HG03520 (cell line): Measurements from ENCODE around the gene CTXND2.
A peak's percentile ranks its signal among the peaks of the same experiment; 100 is the strongest.
"Not testable (repeated sequence)": the region's sequence is repeated elsewhere in the genome, so short reads cannot be mapped to it uniquely, and the experiment has no call there.

Experiments
- ATAC-seq: cut with Tn5 transposase; IDR thresholded peaks from one replicate; pipeline ENCODE4 v1.9.1; 2021; ENCODE audit warnings: mild to moderate bottlenecking, moderate library complexity; ENCODE audit not compliant: unreplicated experiment

The CTXND2 gene

DNA sequence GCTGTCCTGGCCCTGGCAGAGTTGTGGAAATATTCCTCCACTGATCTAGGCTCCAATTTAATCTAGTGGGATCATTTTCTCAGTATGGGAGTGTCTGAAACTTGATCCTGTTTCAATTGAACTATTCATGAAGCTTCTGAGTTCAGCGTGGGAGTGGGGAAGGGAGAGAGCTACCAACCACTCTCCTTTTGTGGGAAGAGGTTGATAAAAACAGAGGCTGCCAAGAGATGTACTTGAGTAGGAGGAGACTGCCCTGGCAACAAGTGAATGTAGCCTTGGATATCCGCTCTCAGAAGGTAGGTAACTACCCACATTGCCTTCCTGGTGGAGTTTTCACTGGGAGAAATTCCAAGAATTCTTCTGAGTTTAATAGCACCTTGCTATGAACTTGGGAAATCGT, at the start of gene CTXND2:
Gene CTXND2, plus strand, starts transcription at position 119 of the 400 bp plus-strand sequence. CDS start 25,179 bp downstream, outside the sequence.
- no peak for ATAC-seq

DNA sequence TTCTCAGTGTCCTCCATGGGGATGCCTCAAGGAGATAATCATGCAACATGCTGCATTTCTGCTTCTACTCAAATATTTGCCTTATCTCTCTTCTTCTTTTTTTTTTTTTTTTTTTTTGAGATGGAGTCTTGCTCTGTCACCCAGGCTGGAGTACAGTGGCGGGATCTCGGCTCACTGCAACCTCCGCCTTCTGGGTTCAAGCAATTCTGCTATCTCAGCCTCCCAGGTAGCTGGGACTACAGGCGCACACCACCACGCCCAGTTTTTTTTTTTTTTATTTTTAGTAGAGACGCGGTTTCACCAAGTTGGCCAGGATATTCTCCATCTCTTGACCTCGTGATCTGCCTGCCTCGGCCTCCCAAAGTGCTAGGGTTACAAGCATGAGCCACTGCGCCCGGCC, 46.1 kb upstream of the CTXND2 start:
- not testable (repeated sequence) for ATAC-seq

DNA sequence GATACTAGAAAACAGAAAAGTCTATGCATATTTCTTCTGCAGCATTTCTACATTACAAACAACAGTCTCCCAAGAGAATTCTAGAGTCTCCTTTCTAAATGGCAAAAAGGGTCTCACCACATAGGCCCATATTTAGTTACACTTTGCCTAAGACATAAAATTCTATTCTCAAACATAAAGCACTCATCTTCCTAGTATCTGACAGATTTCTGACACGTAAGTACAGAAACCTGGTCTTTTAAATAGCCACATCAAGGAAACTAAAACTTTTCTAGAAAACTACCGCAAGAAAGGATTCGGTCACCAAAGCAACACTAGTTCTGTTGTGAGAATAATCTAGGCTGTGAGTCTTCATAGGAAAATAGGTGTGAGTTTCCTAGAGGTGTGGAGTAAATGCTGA, 45.3 kb upstream of the CTXND2 start:
- no peak for ATAC-seq

DNA sequence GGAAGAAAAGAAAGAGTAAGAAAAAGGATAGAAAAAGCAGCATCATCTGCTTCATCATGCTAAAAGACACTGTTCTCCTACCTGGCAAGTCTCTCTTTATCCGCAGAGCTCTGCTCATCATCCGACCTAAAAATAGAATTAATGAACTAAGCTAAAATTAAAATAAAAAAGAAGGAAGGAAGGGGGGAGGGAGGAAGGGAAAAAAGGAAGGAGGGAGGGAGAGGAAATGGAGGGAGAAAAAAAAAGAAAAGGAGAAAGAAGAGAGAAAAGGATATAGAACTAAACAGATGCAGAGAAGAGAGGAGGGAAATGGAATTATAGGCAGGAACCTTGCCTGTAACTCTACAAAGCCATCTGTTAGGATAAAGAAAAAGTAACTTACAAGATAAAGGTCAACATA, 44.6 kb upstream of the CTXND2 start:
- no peak for ATAC-seq

DNA sequence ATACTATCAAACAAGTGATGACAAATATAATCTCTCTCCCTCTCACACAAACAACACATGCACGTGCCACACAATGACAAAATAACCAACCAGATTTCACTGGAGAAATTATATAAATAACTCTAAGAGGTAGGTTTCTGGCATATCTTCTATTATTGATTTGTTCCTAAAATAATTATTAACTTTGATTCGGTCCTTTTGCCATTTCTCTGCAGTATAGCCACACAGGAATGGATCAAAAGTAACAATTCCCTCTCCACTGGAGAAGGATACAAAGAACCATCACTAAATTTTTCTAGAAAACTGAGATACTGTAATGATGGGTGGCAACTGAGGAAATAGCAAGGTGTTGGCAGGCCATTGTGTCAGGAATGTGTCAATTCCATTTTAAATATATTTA, 44.0 kb upstream of the CTXND2 start:
- ATAC-seq: no peak

DNA sequence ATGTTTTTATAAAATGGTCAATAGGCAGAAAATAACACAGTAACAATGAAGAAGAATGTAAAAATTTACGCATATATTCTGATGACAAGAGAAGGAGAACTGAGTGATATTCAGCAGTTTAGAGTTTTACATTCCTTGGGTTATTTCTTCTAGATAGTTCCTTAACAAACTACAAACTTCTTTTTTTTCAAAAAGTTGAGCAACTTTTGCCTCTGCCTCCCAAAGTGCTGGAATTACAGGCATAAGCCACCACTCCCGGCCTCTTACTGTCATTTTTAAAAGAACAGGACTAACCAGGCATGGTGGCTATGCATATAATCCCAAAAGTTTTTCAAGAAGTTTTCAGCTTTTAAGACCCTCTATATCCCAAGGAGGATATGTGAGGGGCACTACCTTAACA, 43.5 kb upstream of the CTXND2 start:
- ATAC-seq: no peak

DNA sequence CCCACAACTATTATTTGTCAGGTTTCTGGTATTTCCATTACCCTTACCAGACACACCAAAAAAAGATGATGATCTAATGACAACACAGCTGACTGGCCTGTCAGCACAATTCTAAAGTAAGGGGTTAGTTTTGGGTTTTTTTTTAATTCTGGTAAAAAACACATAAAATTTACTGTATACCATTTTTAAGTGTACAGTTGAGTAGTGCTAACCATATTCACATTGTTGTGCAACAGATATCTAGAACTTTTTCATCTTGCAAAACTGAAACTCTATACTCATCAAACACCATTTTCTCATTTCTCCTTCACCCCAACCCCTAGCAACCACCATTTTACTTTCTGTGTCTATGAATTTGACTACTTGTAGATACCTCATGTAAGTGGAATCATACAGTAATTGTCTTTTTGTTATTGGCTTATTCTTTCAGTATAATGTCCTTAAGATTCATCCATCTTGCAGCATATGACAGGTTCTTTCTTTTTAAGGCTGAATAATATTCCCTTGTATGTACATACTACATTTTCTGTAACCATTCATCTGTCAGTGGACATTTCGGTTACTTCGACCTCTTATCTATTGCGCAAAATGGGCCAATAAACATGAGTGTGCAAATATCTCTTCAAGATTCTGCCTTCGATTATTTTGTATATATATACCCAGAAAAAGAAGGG, 40.3 kb upstream of the CTXND2 start:
- no peak for ATAC-seq

DNA sequence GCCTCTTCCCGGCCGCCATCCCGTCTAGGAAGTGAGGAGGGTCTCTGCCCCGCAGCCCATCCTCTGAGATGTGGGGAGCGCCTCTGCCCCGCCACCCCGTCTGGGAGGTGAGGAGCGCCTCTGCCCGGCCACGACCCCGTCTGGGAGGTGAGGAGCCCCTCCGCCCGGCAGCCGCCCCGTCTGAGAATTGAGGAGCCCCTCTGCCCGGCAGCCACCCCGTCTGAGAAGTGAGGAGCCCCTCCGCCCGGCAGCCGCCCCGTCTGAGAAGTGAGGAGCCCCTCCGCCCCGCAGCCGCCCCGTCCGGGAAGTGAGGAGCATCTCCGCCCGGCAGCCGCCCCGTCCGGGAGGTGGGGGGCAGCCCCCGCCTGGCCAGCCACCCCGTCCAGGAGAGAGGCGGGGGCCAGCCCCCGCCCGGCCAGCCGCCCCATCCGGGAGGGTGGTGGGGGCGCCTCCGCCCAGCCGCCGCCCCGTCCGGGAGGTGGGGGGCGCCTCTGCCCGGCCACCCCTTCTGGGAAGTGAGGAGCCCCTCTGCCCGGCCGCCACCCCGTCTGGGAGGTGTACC, 36.1 kb upstream of the CTXND2 start:
- ATAC-seq: not testable (repeated sequence)

DNA sequence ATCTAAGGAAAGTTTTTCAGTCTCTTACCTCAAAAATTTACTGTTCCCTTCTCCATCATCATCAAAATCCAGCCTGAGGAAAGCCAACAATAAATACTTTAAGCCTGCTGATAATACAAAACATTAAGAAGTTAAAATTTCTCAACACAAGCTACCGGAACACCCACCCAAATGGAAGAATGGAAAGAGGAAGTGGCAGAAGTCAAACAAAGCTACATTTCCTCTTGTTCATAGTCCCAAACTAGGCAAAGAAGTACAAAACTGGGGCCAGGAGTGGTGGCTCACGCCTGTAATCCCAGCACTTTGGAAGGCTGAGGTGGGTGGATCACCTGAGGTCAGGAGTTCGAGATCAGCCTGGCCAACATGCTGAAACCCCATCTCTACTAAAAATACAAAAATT, 34.2 kb upstream of the CTXND2 start:
- ATAC-seq: not testable (repeated sequence)

DNA sequence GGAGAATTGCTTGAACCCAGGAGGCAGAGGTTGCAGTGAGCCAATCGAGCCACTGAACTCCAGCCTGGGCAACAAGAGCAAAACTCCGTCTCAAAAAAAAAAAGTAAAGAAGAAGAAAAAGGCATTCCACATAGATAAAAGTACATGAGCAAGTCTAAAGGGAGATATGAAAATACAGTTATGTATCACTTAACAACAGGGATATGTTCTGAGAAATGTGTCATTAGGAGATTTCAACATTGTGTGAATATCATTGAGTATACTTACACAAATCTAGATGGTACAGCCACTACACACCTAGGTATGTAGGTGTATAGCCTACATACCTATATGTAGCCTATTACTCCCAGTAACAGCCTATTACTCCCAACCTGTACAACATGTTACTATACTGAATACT, 23.2 kb upstream of the CTXND2 start:
- ATAC-seq: no peak

DNA sequence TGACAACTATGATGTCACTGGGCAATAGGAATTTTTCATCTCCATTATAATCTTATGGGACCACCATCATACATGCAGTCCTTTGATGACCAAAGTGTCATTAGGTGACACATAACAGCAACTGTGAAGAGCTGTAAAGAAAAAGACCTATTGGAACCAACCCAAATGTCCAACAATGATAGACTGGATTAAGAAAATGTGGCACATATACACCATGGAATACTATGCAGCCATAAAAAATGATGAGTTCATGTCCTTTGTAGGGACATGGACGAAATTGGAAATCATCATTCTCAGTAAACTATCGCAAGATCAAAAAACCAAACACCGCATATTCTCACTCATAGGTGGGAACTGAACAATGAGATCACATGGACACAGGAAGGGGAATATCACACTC, 22.7 kb upstream of the CTXND2 start:
- not testable (repeated sequence) for ATAC-seq

DNA sequence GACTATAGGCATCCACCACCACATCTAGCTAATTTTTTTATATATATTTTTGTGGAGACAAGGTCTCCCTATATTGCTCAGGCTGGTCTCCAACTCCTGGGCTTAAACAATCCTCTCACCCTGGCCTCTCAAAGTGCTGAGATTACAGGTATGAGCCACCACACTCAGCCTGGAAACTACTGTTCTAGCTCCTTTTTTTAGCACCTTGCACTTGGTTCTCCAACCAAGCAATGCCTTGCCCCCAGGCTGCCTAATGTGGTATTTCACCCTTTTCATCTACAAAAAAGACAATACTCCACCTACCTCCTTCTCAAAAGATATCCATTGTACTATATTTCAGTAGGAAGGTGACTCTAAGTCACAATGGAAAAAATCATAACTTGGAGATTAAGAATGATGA, 17.3 kb upstream of the CTXND2 start:
- no peak for ATAC-seq

DNA sequence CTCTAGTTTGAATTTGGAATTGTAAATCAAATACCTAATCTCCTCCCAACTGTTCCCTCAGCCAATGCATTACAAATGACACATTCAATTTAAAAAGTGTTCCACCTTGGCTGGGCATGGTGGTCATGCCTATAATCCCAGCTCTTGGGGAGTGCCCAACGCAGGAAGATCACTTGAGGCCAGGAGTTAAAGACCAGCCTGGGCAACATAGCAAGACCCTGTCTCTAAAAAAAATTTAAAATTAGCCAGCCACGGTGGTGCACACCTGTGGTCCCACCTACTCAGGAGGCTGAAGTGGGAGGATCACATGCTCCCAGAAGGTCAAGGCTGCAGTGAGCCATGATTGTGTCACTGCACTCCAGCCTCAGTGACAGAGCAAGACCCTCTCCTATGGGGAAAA, 14.4 kb upstream of the CTXND2 start:
- ATAC-seq: no peak

DNA sequence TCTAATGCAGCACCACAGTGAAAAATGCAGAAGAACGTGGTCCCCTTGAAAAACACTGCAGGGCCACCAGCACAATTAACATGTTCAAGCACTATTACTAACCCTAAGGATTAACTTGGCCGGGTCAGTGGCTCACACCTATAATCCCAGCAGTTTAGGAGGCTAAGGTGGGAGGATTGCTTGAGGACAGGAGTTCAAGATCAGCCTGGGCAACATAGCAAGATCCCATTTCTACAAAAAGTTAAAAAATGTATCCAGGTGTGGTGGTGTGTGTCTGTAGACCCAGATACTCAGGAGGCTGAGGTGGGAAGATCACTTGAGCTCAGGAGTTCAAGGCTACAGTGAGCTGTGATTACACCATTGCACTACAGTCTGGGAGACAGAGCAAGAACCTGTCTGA, 13.4 kb upstream of the CTXND2 start:
- ATAC-seq: no peak

DNA sequence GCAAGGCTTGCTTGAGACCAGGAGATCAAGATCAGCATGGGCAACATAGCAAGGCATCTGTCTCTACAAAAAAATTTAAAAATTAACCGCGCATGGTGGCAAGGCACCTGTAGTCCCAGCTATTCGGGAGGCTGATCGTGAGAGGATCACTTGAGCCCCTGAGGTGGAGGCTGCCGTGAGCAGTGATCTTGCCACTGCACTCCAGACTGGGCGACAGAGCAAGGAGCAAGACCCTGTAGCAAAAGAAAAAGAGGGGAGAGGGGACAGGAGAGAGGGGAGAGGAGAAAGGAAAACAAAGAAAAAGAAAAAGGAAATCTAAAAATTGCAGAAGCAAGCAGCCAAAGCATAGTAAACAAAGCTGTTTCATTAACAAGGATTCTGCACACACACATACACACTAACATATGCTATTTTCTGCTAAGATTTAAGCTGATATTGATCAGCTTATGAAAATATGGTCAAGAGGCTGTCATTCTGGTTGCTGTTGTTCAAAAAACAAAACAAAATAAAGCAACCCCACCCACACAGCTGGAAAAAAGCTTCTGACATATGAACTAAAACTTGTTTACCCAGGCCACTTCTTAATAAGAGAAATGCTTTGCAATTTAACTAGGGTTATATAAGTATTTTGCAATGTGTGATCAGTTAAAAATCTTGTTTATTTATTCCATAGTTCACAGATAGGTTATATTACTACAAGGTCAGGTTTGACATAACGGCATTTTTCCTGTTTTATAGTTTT, 12.3 kb upstream of the CTXND2 start:
- no peak for ATAC-seq

DNA sequence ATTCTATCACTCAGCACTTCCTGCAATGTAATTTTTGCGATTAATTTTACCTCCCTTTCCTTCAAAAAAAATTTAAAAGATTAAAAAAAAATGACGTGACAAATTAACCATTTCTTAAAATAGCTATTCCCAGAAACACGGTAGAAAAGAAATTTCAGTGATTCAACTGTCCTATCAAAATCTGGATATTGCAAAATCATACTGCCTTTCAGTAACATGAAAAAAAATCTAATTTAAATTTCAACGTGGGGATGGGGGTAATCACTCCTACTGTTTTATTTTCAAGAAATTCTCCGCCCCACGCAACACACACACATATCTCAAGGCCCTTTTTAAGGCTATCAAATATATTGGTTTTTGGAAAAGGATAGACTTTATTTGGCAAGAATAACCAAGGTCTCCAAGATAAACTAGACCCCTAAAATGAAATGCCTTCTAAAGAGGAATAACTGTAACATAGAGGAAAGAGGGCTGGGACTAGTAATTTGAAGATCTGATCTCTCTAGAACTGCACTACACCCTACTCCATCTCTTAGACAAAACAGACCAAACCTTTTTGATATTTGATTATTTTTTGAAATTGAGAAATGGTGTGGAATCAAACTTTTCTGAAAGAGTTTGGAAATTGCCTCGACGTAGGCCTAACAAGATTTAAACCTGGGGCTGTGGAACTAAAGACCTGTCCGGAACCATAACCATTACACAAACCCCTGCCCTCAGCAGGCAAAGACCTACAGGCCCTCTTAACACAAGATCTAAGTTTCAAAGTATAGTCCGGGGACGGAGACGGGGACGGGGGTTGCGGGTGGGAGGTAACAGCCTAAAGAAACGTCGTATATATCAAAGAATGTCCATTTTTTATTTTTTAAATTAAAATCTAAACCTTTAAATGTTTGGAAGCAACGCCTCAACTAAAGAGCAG, 11.5 kb upstream of the CTXND2 start:
- no peak for ATAC-seq

DNA sequence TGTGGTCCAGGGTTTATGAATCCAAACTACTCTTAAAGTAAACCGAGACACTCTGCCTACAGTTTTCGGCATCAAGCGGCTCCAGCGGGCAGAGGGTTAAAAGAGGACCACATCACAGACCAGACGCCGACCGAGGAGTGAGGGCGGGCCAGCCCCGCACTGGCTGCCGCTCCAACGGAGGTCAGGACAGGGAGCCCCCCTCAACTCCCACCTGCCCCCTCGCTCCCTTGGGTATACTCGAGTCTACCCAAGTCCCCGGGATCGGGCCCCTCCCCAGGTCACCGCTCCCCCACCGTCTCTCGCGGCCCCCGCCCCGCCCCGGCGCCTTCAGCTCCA, 10.8 kb upstream of the CTXND2 start:
- peak; percentile 16 for ATAC-seq

DNA sequence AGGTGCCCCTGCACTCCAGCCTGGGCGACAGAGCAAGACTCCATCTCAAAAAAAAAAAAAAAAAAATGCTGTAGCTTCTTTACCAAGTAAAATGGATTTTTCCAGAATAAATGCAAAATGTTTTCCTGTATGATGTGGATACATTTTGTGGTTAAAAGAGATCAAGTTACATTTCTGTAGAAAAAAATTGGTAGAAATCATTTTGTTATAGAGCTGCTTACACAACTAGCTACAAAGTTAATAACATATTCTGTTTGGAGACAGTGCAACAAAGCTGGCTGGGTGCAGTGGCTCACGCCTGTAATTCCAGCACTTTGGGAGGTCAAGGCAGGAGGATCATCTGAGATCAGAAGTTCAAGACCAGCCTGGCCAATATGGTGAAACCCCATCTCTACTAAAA, 8.0 kb upstream of the CTXND2 start:
- not testable (repeated sequence) for ATAC-seq

DNA sequence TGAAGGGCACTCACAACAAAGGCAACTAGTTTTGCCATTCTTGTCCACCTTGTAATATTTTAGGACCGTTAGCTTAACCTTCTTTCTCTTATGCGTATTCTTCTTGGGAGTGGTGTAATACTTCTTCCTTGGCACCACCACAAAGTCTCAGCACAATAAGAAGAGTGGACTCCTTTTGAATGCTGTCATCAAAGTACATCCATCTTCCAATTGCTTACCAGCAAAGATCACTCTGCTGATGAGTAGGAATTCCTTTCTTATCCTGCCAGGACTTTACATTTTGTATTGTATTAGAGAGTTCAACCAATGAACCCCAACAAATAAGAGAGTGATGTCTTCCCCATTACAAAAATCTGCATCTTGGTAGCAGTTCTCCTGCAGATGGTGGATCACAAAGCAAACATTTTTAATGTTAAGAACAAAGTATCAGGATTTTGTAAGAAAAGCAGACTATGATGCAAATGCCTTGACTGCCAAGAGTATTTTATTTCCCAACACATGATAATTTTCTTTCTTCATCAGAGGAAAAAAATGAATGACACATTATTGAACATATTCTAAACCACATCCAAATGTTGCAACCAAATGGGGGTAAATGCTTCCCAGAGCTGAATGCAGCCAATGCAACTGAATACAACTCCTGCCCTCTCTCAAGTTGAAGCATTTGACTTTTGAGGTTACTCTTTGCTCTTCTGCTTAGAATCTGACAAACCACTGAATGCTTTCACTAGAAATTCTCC, 5.4 kb upstream of the CTXND2 start:
- ATAC-seq: no peak

DNA sequence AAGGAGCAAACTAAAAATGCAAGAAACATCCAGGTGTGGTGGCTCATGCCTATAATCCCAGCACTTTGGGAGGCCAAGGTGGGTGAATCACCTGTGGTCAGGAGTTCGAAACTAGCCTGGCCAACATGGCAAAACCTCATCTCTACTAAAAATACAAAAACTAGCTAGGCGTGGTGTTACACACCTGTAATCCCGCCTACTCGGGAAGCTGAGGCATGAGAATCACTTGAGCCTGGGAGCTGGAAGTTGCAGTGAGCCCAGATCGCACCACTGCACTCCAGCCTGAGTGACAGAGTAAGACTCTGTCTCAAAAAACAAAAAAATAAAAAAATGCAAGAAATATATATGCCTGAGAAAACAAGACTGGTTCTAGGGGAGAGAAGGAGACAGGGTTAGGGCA, 3.8 kb upstream of the CTXND2 start:
- not testable (repeated sequence) for ATAC-seq

DNA sequence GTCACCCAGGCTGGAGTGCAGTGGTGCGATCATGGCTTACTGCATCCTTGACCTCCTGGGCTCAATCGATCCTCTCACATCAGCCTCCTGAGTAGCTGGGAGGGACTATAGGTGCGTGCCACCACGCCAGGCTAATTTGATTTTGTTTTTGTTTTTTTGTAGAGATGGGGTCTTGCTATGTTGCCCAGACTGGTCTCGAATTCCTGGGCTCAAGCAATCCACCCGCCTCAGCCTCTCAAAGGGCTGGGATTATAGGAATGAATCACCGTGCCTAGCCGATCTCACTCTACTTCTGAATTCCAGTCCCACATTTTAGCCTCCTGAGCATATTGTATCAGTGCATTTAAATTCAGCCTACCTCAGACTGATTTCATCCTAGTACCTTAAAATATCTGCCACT, 1.8 kb downstream of the CTXND2 start:
- ATAC-seq: no peak
